ENCODE data around the gene CCL11.
A peak's percentile ranks its signal among the peaks of the same experiment; 100 is the strongest.

- peak in 11 of 12 donors; percentile 37 to 67 (median 55) for TF ChIP-seq CTCF (IDR thresholded peaks at IDR 0.05)
- no peak for TF ChIP-seq POLR2A (IDR thresholded peaks at IDR 0.05)
Observed at GRCh38 chr17:34306466-34306865, 20.9 kb downstream of the CCL11 start.
